CD14-positive monocyte (primary cell): ENCODE results near the gene FIBCD1. TPM values are rescaled to one million over a fixed set of nuclear protein-coding genes. Genes with fewer than 3 reads are reported as not detected.
A peak's percentile ranks its signal among the peaks of the same experiment; 100 is the strongest.

ENCODE experiments used
- DNase-seq, 3 donors: peaks; one replicate each; pipeline ENCODE4 v3.0.0-alpha.2; 2011 to 2022
- H2AFZ ChIP-seq: 2 replicates; pipeline ENCODE4 v1.6.0; 2012; ENCODE audit warnings: mild to moderate bottlenecking, low read depth, low read length, inconsistent platforms; ENCODE audit not compliant: insufficient read depth, poor library complexity, severe bottlenecking
- H3K27ac ChIP-seq, 2 donors: 1 replicate in 1 of 2; 2 replicates in 1 of 2; pipeline ENCODE4 v1.5.1; 2012 to 2013; ENCODE audit warnings: low read length in 2 of 2, control low read depth in 1 of 2, inconsistent platforms in 1 of 2, low read depth in 1 of 2, mild to moderate bottlenecking in 1 of 2
- H3K27me3 ChIP-seq, 2 donors: one replicate each; pipeline versions ENCODE4 v1.6.0 to v1.6.1; 2011 to 2013; ENCODE audit warnings: low read length in 2 of 2; ENCODE audit not compliant: control insufficient read depth in 2 of 2, insufficient read depth in 2 of 2
- H3K36me3 ChIP-seq, 2 donors: replicated peaks in 1 of 2; 1 replicate in 1 of 2; 2 replicates in 1 of 2; pipeline versions ENCODE4 v1.5.1 to v1.6.1; 2012 to 2013; ENCODE audit warnings: low read length in 2 of 2, control low read depth in 1 of 2, inconsistent platforms in 1 of 2, mild to moderate bottlenecking in 1 of 2; ENCODE audit not compliant: insufficient read depth in 2 of 2, control insufficient read depth in 1 of 2
- H3K4me1 ChIP-seq, 2 donors: 1 replicate in 1 of 2; 2 replicates in 1 of 2; pipeline versions ENCODE4 v1.5.1 to v1.6.1; 2012 to 2013; ENCODE audit warnings: low read length in 2 of 2, control low read depth in 1 of 2, inconsistent platforms in 1 of 2, mild to moderate bottlenecking in 1 of 2, moderate library complexity in 1 of 2; ENCODE audit not compliant: insufficient read depth in 2 of 2, control insufficient read depth in 1 of 2
- H3K4me2 ChIP-seq: replicated peaks from 2 replicates; pipeline ENCODE3; 2012; ENCODE audit warnings: low read length, moderate library complexity, mild to moderate bottlenecking; ENCODE audit not compliant: poor library complexity, severe bottlenecking; ENCODE audit errors: extremely low read depth
- H3K4me3 ChIP-seq, 3 experiments: fragments of 200-600 bp in 1 of 3; sonication (generic) in 1 of 3; replicated peaks in 1 of 3; 1 replicate in 2 of 3; 2 replicates in 1 of 3; pipeline ENCODE4 v1.5.1; 2011 to 2013; ENCODE audit warnings: low read length in 3 of 3, mild to moderate bottlenecking in 3 of 3, control low read depth in 2 of 3, low read depth in 2 of 3, inconsistent platforms in 1 of 3, moderate library complexity in 1 of 3
- H3K79me2 ChIP-seq: 2 replicates; pipeline ENCODE4 v1.6.0; 2012; ENCODE audit warnings: mild to moderate bottlenecking, control low read depth, inconsistent platforms, low read length, moderate library complexity; ENCODE audit not compliant: insufficient read depth
- H3K9ac ChIP-seq: 2 replicates; pipeline ENCODE4 v1.6.0; 2017; ENCODE audit warnings: low read length, mild to moderate bottlenecking; ENCODE audit not compliant: insufficient read depth, poor library complexity, severe bottlenecking
- H3K9me3 ChIP-seq, 2 donors: replicated peaks in 1 of 2; 1 replicate in 1 of 2; 2 replicates in 1 of 2; pipeline versions ENCODE4 v1.5.1 to v1.6.1; 2012 to 2013; ENCODE audit warnings: low read length in 2 of 2, control low read depth in 1 of 2; ENCODE audit not compliant: control insufficient read depth in 1 of 2, insufficient read depth in 1 of 2
- H4K20me1 ChIP-seq: 2 replicates; pipeline ENCODE4 v1.6.0; 2012; ENCODE audit warnings: mild to moderate bottlenecking, low read length, control low read depth, moderate library complexity; ENCODE audit not compliant: insufficient read depth
- H3K27ac Mint-ChIP-seq, 7 donors: one replicate each; pipeline ENCODE4 v1.8.0; 2020; ENCODE audit warnings: mild to moderate bottlenecking in 7 of 7, mixed read lengths in 7 of 7, moderate library complexity in 6 of 7, inconsistent platforms in 2 of 7
- H3K27me3 Mint-ChIP-seq, 3 donors: one replicate each; pipeline ENCODE4 v1.8.0; 2021 to 2022; ENCODE audit warnings: low read depth in 3 of 3, mild to moderate bottlenecking in 3 of 3, mixed read lengths in 3 of 3, moderate library complexity in 3 of 3, inconsistent platforms in 1 of 3
- H3K36me3 Mint-ChIP-seq, 2 donors: one replicate each; pipeline ENCODE4 v1.8.0; 2020; ENCODE audit warnings: mixed read lengths in 2 of 2, inconsistent platforms in 1 of 2, mild to moderate bottlenecking in 1 of 2
- H3K4me1 Mint-ChIP-seq: one replicate; pipeline ENCODE4 v1.8.0; 2020; ENCODE audit warnings: mild to moderate bottlenecking, mixed read lengths
- H3K4me3 Mint-ChIP-seq, 2 donors: one replicate each; pipeline ENCODE4 v1.8.0; 2020; ENCODE audit warnings: mild to moderate bottlenecking in 2 of 2, mixed read lengths in 2 of 2, moderate library complexity in 1 of 2
- H3K9me3 Mint-ChIP-seq, 7 donors: one replicate each; pipeline ENCODE4 v1.8.0; 2020 to 2022; ENCODE audit warnings: mixed read lengths in 7 of 7, mild to moderate bottlenecking in 6 of 7, moderate library complexity in 6 of 7, inconsistent platforms in 2 of 7
- CTCF ChIP-seq: fragments of 200-600 bp; IDR thresholded peaks from one replicate; pipeline ENCODE4 v1.8.0; 2022; ENCODE audit warnings: antibody characterized with exemption, mild to moderate bottlenecking
- WGBS: methylation state at CpG from one replicate; pipeline ENCODE4 v1.1.5; 2013; ENCODE audit warnings: missing lambda C conversion rate; ENCODE audit not compliant: insufficient coverage; 5-methylcytosine and 5-hydroxymethylcytosine counted together
- intact Hi-C, 2 donors: fragments of 100-400 bp; cut with micrococcal nuclease; formaldehyde crosslinking; loops; one replicate each; pipeline versions ENCODE4 v1.15.0 to v1.15.1; 2023
- polyA minus RNA-seq: library from RNA; depleted of rRNA, polyadenylated mRNA; stranded (reverse); fragments of >200 nt; gene quantifications from 2 replicates; pipeline ENCODE4 v1.2.3, GENCODE V29; 2012
- polyA plus RNA-seq, 3 donors: library from polyadenylated mRNA; depleted of rRNA in 1 of 3; unstranded in 2 of 3; stranded (reverse) in 1 of 3; fragments of 300-500 nt in 2 of 3; fragments of >200 nt in 1 of 3; fragmentation: Illumina TruSeq in 2 of 3; gene quantifications; 1 replicate in 2 of 3; 2 replicates in 1 of 3; pipeline ENCODE4 v1.2.3, GENCODE V29; 2012 to 2021
- total RNA-seq, 12 experiments: library from RNA in 1 of 12; stranded (reverse) in 1 of 12; fragments of 120-200 nt in 1 of 12; gene quantifications; one replicate each; pipeline ENCODE4 v1.2.4 and lab custom pipeline; 2013 to 2026; ENCODE audit warnings: mixed read lengths in 6 of 12, inconsistent platforms in 1 of 12

FIBCD1 gene
- not detected for total RNA-seq (2013)
- not detected for polyA plus RNA-seq
- not detected in 2 replicates for polyA minus RNA-seq
- total RNA-seq (lab: John Stamatoyannopoulos, UW), result 0 to 0.29 (median 0.05) reads per million in 11 experiments

GRCh38 chr9:130938652-130939404 is at the start of gene FIBCD1:
Gene FIBCD1, minus strand, starts transcription at chr9:130939247. Its CDS starts 640 bp downstream, at chr9:130938607.
- no peaks in the 10 kb centered on the region for H3K36me3 ChIP-seq
- H3K27me3 Mint-ChIP-seq, result peaks cover 62 to 91% (median 80%) of the 10 kb centered on the region in 3 donors

GRCh38 chr9:130988400-130988747 is 49.3 kb upstream of the FIBCD1 start:
- no CpG with 5 or more reads among the region's 2 CpGs for WGBS
- H4K20me1 ChIP-seq, result no peaks in the 10 kb centered on the region
- no peak overlapping the region for H3K9ac ChIP-seq
- no peaks in the 10 kb centered on the region for H3K79me2 ChIP-seq
- no peak overlapping the region for H3K4me2 ChIP-seq
- Mint-ChIP-seq H3K9me3 (peaks cover 0 to 3% (median 0%) of the 10 kb centered on the region in 7 donors), H3K4me3 (no peak overlapping the region), H3K27me3 (peaks cover 0 to 4% (median 2%) of the 10 kb centered on the region in 3 donors), H3K27ac (no peak overlapping the region), H3K4me1 (peaks cover 6% of the 10 kb centered on the region), H3K36me3 (no peaks in the 10 kb centered on the region)
- no peaks in the 10 kb centered on the region for H3K36me3 ChIP-seq
- no peak overlapping the region for H2AFZ ChIP-seq
- no peak overlapping the region for H3K27ac ChIP-seq
- no peaks in the 10 kb centered on the region for H3K27me3 ChIP-seq
- TF ChIP-seq CTCF, result no peak
- H3K4me3 ChIP-seq, result no peak overlapping the region
- H3K4me1 ChIP-seq, result peaks cover 22 to 24% of the 10 kb centered on the region in 2 donors
- DNase-seq, result no peak
- intact Hi-C loops, result no loop called here
- H3K9me3 ChIP-seq, result no peaks in the 10 kb centered on the region

More at GRCh38 chr9:130938652-130939404, at the start of gene FIBCD1:
- Histone ChIP-seq H3K27me3 (peaks cover 20 to 75% of the 10 kb centered on the region in 2 donors), H3K4me2 (peak within 1 kb of the TSS; percentile 64), H3K9me3 (peaks cover 0 to 10% of the 10 kb centered on the region in 2 donors), H3K9ac (no peak within 1 kb of the TSS), H4K20me1 (no peaks in the 10 kb centered on the region), H3K4me3 (peak within 1 kb of the TSS in 1 of 3 experiments; percentile 53), H3K79me2 (no peaks in the 10 kb centered on the region), H3K27ac (no peak within 1 kb of the TSS), H2AFZ (no peak within 1 kb of the TSS), H3K4me1 (peaks cover 0 to 10% of the 10 kb centered on the region in 2 donors)
- under 1% methylated on average over 94 of the region's 98 CpGs for WGBS
- intact Hi-C loops, result no loop called here
- peak; percentile 13 for TF ChIP-seq CTCF
- DNase-seq, result no peak
- H3K9me3 Mint-ChIP-seq, result peaks cover 0 to 7% (median 3%) of the 10 kb centered on the region in 7 donors
- no peak within 1 kb of the TSS for H3K27ac Mint-ChIP-seq
- H3K36me3 Mint-ChIP-seq, result peaks cover 0 to 9% of the 10 kb centered on the region in 2 donors
- peaks cover 10% of the 10 kb centered on the region for H3K4me1 Mint-ChIP-seq
- H3K4me3 Mint-ChIP-seq, result peak within 1 kb of the TSS; percentile 69 to 93
